Sigmoid colon (tissue), 4 donors: ENCODE measurements around the gene OR2F1.

Experiments used
- CTCF ChIP-seq, 4 experiments: fragments of 450-650 bp in 3 of 4; fragments of 200-600 bp in 1 of 4; IDR thresholded peaks; one replicate each; pipeline ENCODE4 v1.5.1; 2016 to 2019; ENCODE audit warnings: antibody characterized with exemption in 4 of 4, mild to moderate bottlenecking in 3 of 4, moderate library complexity in 2 of 4
- EP300 ChIP-seq, 4 donors: sonication (generic); formaldehyde crosslinking; IDR thresholded peaks; one replicate each; pipeline ENCODE4 v1.6.1; 2017; ENCODE audit warnings: antibody characterized with exemption in 4 of 4
- POLR2AphosphoS5 ChIP-seq, 4 donors: sonication (generic); formaldehyde crosslinking; IDR thresholded peaks; one replicate each; pipeline ENCODE4 v1.6.1; 2017; ENCODE audit warnings: antibody characterized with exemption in 4 of 4

GRCh38 chr7:143914938-143915652, 39.5 kb upstream of the OR2F1 start:
- TF ChIP-seq CTCF (IDR thresholded peaks at IDR 0.05) (no peak), EP300 (IDR thresholded peaks at IDR 0.05) (no peak), POLR2AphosphoS5 (IDR thresholded peaks at IDR 0.05) (no peak)
